Measurements from ENCODE around the gene LRRTM2.

The LRRTM2 gene

GRCh38 chr5:138833726-138834480, 41.2 kb downstream of the LRRTM2 start:
- DNase-seq, result no peak

DNA sequence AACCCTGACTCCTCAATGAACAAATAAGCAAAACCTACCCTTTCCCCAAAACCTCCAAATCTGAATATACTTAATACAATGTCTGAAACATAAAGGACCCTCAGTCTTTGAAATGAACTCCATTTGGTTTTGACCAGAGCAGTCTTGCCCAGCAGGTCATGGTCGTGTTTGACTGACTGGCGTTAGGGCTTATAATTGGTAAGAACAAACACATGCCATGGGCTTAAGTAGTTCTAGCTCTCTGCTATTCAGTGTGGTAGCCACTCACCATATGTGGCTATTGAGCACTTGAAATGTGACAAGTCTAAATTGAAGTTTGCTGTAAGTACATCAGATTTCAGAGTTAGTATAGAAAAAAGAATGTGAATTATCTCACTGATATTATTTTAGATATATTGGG, 42.1 kb downstream of the LRRTM2 start:
- no peak for DNase-seq

DNA sequence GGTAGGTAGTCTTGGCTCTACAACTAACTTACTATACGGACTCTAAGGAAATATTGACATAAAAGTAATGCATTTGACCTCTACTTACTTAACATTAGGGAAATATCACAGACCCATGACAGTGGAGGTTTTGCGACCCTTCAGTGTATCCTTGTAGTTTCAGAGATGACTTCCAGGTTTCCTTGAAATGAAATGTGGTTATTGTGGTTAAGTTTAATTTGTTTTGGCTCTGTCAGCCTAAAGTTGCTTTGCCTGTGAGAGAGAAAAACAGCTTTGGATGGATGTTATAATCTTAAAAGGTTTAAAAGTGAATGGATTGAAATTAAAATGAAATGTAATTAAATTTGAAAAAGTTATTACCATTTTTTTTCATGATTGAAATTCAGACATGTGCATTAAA, 42.9 kb downstream of the LRRTM2 start:
- DNase-seq, result no peak

GRCh38 chr5:138831703-138832102, 43.4 kb downstream of the LRRTM2 start:
- no peak for DNase-seq

- DNase-seq, result no peak
These were observed 45.8 kb downstream of the LRRTM2 start for GRCh38 chr5:138829341-138829740.

DNA sequence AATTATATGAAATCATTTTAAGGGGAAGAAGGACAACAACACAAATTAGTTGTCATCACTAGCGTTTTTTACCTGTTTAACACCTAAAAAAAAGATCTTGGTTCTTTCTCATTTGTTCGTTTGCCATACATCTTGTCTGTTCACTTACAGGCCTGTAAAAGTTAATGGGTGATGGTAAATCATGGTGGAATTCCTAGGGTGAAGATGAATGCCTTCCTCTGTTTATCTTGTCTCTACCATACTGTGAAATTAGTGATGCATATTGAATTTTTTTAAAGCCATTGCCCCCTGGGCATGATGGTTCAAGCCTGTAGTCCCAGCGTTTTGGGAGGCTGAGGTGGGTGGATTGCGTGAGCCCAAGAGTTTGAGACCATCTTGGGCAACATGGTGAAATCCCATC, 46.6 kb downstream of the LRRTM2 start:
- DNase-seq, result no peak

GRCh38 chr5:138824924-138825863, 49.9 kb downstream of the LRRTM2 start:
- DNase-seq, result no peak

GRCh38 chr5:138824516-138824915, 50.6 kb downstream of the LRRTM2 start:
- DNase-seq, result no peak

DNA sequence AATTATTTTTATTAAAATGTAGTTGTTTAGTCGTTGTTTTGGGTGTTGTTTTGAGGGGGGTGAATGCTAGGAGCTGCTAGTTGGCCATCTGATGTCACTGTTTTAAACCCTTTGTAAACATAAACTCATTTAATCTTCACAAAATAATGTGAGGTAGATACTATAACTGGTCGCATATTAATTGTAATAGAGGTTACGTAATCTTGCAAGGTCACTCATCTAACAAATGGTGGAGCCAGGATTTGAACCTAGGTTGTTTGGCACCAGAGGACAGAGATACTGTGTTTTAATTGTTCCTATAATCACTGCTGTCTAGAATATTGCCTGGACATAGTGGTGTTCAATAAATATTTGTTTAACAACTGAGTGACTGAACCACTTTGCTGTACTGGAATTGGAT, 54.4 kb downstream of the LRRTM2 start:
- DNase-seq, result no peak

GRCh38 chr5:138819081-138819480, 56.1 kb downstream of the LRRTM2 start:
- peak; percentile 54 for DNase-seq
